Keratinocyte (primary cell): ENCODE results near the gene MYORG. TPM values are rescaled to one million over a fixed set of nuclear protein-coding genes. Genes with fewer than 3 reads are reported as not detected.
A peak's percentile ranks its signal among the peaks of the same experiment; 100 is the strongest.

ENCODE experiments used
- DNase-seq: peaks from one replicate; pipeline ENCODE4 v3.0.0-alpha.2; 2011; ENCODE audit warnings: low read depth, missing footprints, low spot score
- FAIRE-seq: peaks from 2 replicates; lab custom pipeline; 2011; peaks lifted over from hg19 to GRCh38; lab: Jason Lieb, UNC
- H2AFZ ChIP-seq: 2 replicates; pipeline ENCODE4 v1.6.0; 2012; ENCODE audit warnings: low read length, control low read depth, inconsistent platforms; ENCODE audit not compliant: control insufficient read depth
- H3K27ac ChIP-seq: 2 replicates; pipeline ENCODE4 v1.5.1; 2011; ENCODE audit warnings: low read length; ENCODE audit not compliant: control insufficient read depth, insufficient read depth
- H3K27me3 ChIP-seq: 3 replicates; pipeline ENCODE4 v1.6.0; 2011; ENCODE audit warnings: low read length; ENCODE audit not compliant: control insufficient read depth, insufficient read depth; ENCODE audit errors: extremely low read depth
- H3K36me3 ChIP-seq, 2 experiments: 2 replicates in 1 of 2; 3 replicates in 1 of 2; pipeline ENCODE4 v1.5.1; 2011; ENCODE audit warnings: low read length in 2 of 2, mild to moderate bottlenecking in 1 of 2; ENCODE audit not compliant: control insufficient read depth in 2 of 2, insufficient read depth in 2 of 2; ENCODE audit errors: extremely low read depth in 1 of 2
- H3K4me1 ChIP-seq: 3 replicates; pipeline ENCODE4 v1.5.1; 2011; ENCODE audit warnings: low read length; ENCODE audit not compliant: control insufficient read depth, insufficient read depth; ENCODE audit errors: extremely low read depth
- H3K4me2 ChIP-seq: 3 replicates; pipeline ENCODE4 v1.6.0; 2011; ENCODE audit warnings: low read depth, low read length; ENCODE audit not compliant: control insufficient read depth, insufficient read depth; ENCODE audit errors: extremely low read depth
- H3K4me3 ChIP-seq, 3 experiments: fragments of 200-600 bp in 1 of 3; sonication (generic) in 1 of 3; 2 replicates in 2 of 3; 3 replicates in 1 of 3; pipeline ENCODE4 v1.5.1; 2011 to 2016; ENCODE audit warnings: low read length in 3 of 3, mild to moderate bottlenecking in 3 of 3, control low read depth in 2 of 3, inconsistent platforms in 1 of 3, low read depth in 1 of 3, mixed read lengths in 1 of 3, mixed run types in 1 of 3, moderate library complexity in 1 of 3; ENCODE audit not compliant: control insufficient read depth in 2 of 3, insufficient read depth in 2 of 3; ENCODE audit errors: extremely low read depth in 1 of 3
- H3K79me2 ChIP-seq: 2 replicates; pipeline ENCODE4 v1.6.0; 2012; ENCODE audit warnings: low read length; ENCODE audit not compliant: control insufficient read depth, insufficient read depth
- H3K9ac ChIP-seq: 3 replicates; pipeline ENCODE4 v1.6.0; 2011; ENCODE audit warnings: low read length; ENCODE audit not compliant: control insufficient read depth, insufficient read depth; ENCODE audit errors: extremely low read depth
- H3K9me1 ChIP-seq: 3 replicates; pipeline ENCODE4 v1.6.0; 2011; ENCODE audit warnings: low read length; ENCODE audit not compliant: control insufficient read depth, insufficient read depth; ENCODE audit errors: extremely low read depth
- H3K9me3 ChIP-seq: 2 replicates; pipeline ENCODE4 v1.5.1; 2012; ENCODE audit warnings: low read depth, low read length; ENCODE audit not compliant: control insufficient read depth
- H4K20me1 ChIP-seq: 3 replicates; pipeline ENCODE4 v1.6.0; 2011; ENCODE audit warnings: low read length; ENCODE audit not compliant: control insufficient read depth, insufficient read depth; ENCODE audit errors: extremely low read depth
- CTCF ChIP-seq, 3 experiments: IDR thresholded peaks in 1 of 3; conservative IDR thresholded peaks in 1 of 3; optimal IDR thresholded peaks in 1 of 3; 2 replicates in 2 of 3; 3 replicates in 1 of 3; pipeline versions ENCODE3 to v1.5.1; 2011; ENCODE audit warnings: low read length in 3 of 3, mild to moderate bottlenecking in 3 of 3, moderate library complexity in 2 of 3, control low read depth in 1 of 3, inconsistent platforms in 1 of 3; ENCODE audit not compliant: insufficient read depth in 2 of 3; ENCODE audit errors: extremely low read depth in 1 of 3
- EZH2 ChIP-seq: IDR thresholded peaks from one replicate; pipeline ENCODE4 v1.6.1; 2012; ENCODE audit warnings: inconsistent platforms, mild to moderate bottlenecking, low read length, moderate library complexity
- dilution Hi-C: fragments of 300-500 bp; cut with MboI; formaldehyde crosslinking; loops from one replicate; pipeline ENCODE4 v1.7.0; 2020; ENCODE audit warnings: low sequenced_read_pairs; ENCODE audit not compliant: extremely low pct_ligation_motif_present
- polyA minus RNA-seq, 3 experiments: library from RNA; depleted of rRNA, polyadenylated mRNA; stranded (reverse); fragments of >200 nt; gene quantifications; 1 replicate in 1 of 3; 2 replicates in 1 of 3; 3 replicates in 1 of 3; pipeline ENCODE4 v1.2.3, GENCODE V29; 2011
- polyA plus RNA-seq, 5 experiments: library from polyadenylated mRNA; depleted of rRNA in 3 of 5; stranded (reverse) in 3 of 5; stranded (forward) in 1 of 5; unstranded in 1 of 5; fragments of >200 nt; gene quantifications; 1 replicate in 1 of 5; 2 replicates in 3 of 5; 3 replicates in 1 of 5; pipeline versions ENCODE4 v1.2.1 to v1.2.3, GENCODE V29; 2011 to 2012; ENCODE audit warnings: missing spikeins in 2 of 5, low read depth in 1 of 5, low replicate concordance in 1 of 5

MYORG gene
- 3.1 to 4.6 TPM (median 3.7 TPM) in 3 replicates for polyA plus RNA-seq
- 1.3 TPM for polyA plus RNA-seq (2011; ENCODE audit: low read depth)
- 2.7 and 3.1 TPM in 2 replicates for polyA plus RNA-seq (2011; cell fraction: cytosol; rRNA removed)
- 15.8 and 16.1 TPM in 2 replicates for polyA plus RNA-seq (2011; cell fraction: nucleus; rRNA removed)
- 2.7 and 10.1 TPM in 2 replicates for polyA plus RNA-seq (2012; ENCODE audit: low replicate concordance)
- 5.4 to 10.7 TPM (median 5.5 TPM) in 3 replicates for polyA minus RNA-seq
- polyA minus RNA-seq (2011; cell fraction: cytosol; rRNA and poly(A)+ RNA removed) = 6.9 TPM
- polyA minus RNA-seq (2011; cell fraction: nucleus; rRNA and poly(A)+ RNA removed) = 19.2 and 26.1 TPM in 2 replicates

GRCh38 chr9:34376596-34377403 lies at the start of gene MYORG:
Gene MYORG (minus strand): TSS chr9:34376898. CDS start chr9:34372943, 3,955 bp downstream.
- Histone ChIP-seq H3K79me2 (no peaks in the 10 kb centered on the region), H3K4me3 (peak within 1 kb of the TSS; percentile 70 to 74 (median 73)), H2AFZ (peak within 1 kb of the TSS; percentile 98), H3K36me3 (peaks cover 0 to 1% of the 10 kb centered on the region in 2 experiments), H3K4me1 (peaks cover 41% of the 10 kb centered on the region), H3K4me2 (peak within 1 kb of the TSS; percentile 99), H4K20me1 (peaks cover 4% of the 10 kb centered on the region), H3K9ac (peak within 1 kb of the TSS; percentile 71), H3K9me1 (no peaks in the 10 kb centered on the region), H3K9me3 (peaks cover 2% of the 10 kb centered on the region), H3K27ac (peak within 1 kb of the TSS; percentile 13), H3K27me3 (peaks cover 14% of the 10 kb centered on the region)
- DNase-seq = peak; percentile 93
- FAIRE-seq = peak; percentile 94
- TF ChIP-seq EZH2 = no peak
- dilution Hi-C loops = no loop called here

- Histone ChIP-seq H3K27me3 (no peaks in the 10 kb centered on the region), H3K9ac (no peak overlapping the region), H3K36me3 (no peaks in the 10 kb centered on the region), H3K9me1 (no peaks in the 10 kb centered on the region), H4K20me1 (no peaks in the 10 kb centered on the region), H3K27ac (no peak overlapping the region), H3K9me3 (no peaks in the 10 kb centered on the region), H3K79me2 (no peaks in the 10 kb centered on the region), H3K4me1 (peaks cover 6% of the 10 kb centered on the region), H2AFZ (no peak overlapping the region), H3K4me3 (no peak overlapping the region), H3K4me2 (no peak overlapping the region)
- TF ChIP-seq CTCF (optimal IDR thresholded peaks at IDR 0.05 in 1 of 3, IDR thresholded peaks at IDR 0.05 in 1 of 3, conservative IDR thresholded peaks at IDR 0.05 in 1 of 3; ENCODE audit: extremely low read depth in 1 of 3, insufficient read depth in 2 of 3, low read length in 3 of 3) (no peak), EZH2 (no peak)
- dilution Hi-C loops = no loop called here
- DNase-seq (no peak), FAIRE-seq (no peak)
These were observed 43.2 kb upstream of the MYORG start for GRCh38 chr9:34419716-34420504.
